CD4-positive, CD25-positive, alpha-beta regulatory T cell (primary cell): ENCODE data around the gene MRPS35. TPM values are rescaled to one million over a fixed set of nuclear protein-coding genes. Genes with fewer than 3 reads are reported as not detected.

Experiments used
- ATAC-seq, 2 donors: fragments of 150-1000 bp; cut with Tn5 transposase; one replicate each; pipeline ENCODE4 v1.10.0; 2021; ENCODE audit warnings: low read depth in 2 of 2, moderate number of reproducible peaks in 2 of 2, moderate library complexity in 1 of 2
- DNase-seq, 3 donors: peaks; one replicate each; pipeline versions ENCODE4 v3.0.0 to v3.0.0-alpha.2; 2012 to 2022; ENCODE audit warnings: mixed read lengths in 1 of 3
- H3K27ac ChIP-seq: one replicate; pipeline ENCODE4 v1.7.0; 2013; ENCODE audit warnings: mild to moderate bottlenecking, low read length; ENCODE audit not compliant: insufficient read depth, poor library complexity, severe bottlenecking
- H3K27me3 ChIP-seq: one replicate; pipeline ENCODE4 v1.7.0; 2013; ENCODE audit warnings: low read length; ENCODE audit not compliant: control insufficient read depth, insufficient read depth
- H3K36me3 ChIP-seq: one replicate; pipeline ENCODE4 v1.7.0; 2013; ENCODE audit warnings: mild to moderate bottlenecking, low read length, moderate library complexity; ENCODE audit not compliant: control insufficient read depth, insufficient read depth
- H3K4me1 ChIP-seq: 2 replicates; pipeline ENCODE4 v1.7.0; 2013; ENCODE audit warnings: mild to moderate bottlenecking, low read length; ENCODE audit not compliant: insufficient read depth, control insufficient read depth, poor library complexity, severe bottlenecking
- H3K4me3 ChIP-seq: one replicate; pipeline ENCODE4 v1.7.0; 2013; ENCODE audit warnings: low read depth, mild to moderate bottlenecking, low read length, moderate library complexity
- H3K9me3 ChIP-seq, 2 experiments: 1 replicate in 1 of 2; 2 replicates in 1 of 2; pipeline ENCODE4 v1.7.0; 2013; ENCODE audit warnings: low read length in 2 of 2, mild to moderate bottlenecking in 1 of 2, moderate library complexity in 1 of 2; ENCODE audit not compliant: control insufficient read depth in 2 of 2
- H3K27ac Mint-ChIP-seq, 3 donors: one replicate each; pipeline ENCODE4 v1.8.0; 2020 to 2022; ENCODE audit warnings: mild to moderate bottlenecking in 3 of 3, mixed read lengths in 3 of 3, moderate library complexity in 2 of 3
- H3K27me3 Mint-ChIP-seq: one replicate; pipeline ENCODE4 v1.8.0; 2022; ENCODE audit warnings: mild to moderate bottlenecking, mixed read lengths
- H3K36me3 Mint-ChIP-seq: one replicate; pipeline ENCODE4 v1.8.0; 2020; ENCODE audit warnings: mixed read lengths
- H3K4me1 Mint-ChIP-seq, 4 donors: one replicate each; pipeline ENCODE4 v1.8.0; 2020 to 2022; ENCODE audit warnings: mixed read lengths in 4 of 4, mild to moderate bottlenecking in 1 of 4
- H3K4me3 Mint-ChIP-seq, 4 donors: one replicate each; pipeline ENCODE4 v1.8.0; 2020 to 2022; ENCODE audit warnings: mild to moderate bottlenecking in 4 of 4, mixed read lengths in 4 of 4, moderate library complexity in 3 of 4
- H3K9me3 Mint-ChIP-seq, 7 donors: one replicate each; pipeline ENCODE4 v1.8.0; 2020 to 2022; ENCODE audit warnings: mixed read lengths in 7 of 7, mild to moderate bottlenecking in 3 of 7, moderate library complexity in 2 of 7
- polyA plus RNA-seq, 4 donors: library from polyadenylated mRNA; unstranded; fragments of 300-500 nt; fragmentation: Illumina TruSeq; gene quantifications; one replicate each; pipeline ENCODE4 v1.2.3, GENCODE V29; 2021
- total RNA-seq: library from RNA; stranded (reverse); gene quantifications from one replicate; pipeline ENCODE4 v1.2.3, GENCODE V29; 2022

The MRPS35 gene
- total RNA-seq (17.8 TPM), polyA plus RNA-seq (10 to 100 TPM; 67.1 to 74.2 (median 67.2) TPM)

DNA sequence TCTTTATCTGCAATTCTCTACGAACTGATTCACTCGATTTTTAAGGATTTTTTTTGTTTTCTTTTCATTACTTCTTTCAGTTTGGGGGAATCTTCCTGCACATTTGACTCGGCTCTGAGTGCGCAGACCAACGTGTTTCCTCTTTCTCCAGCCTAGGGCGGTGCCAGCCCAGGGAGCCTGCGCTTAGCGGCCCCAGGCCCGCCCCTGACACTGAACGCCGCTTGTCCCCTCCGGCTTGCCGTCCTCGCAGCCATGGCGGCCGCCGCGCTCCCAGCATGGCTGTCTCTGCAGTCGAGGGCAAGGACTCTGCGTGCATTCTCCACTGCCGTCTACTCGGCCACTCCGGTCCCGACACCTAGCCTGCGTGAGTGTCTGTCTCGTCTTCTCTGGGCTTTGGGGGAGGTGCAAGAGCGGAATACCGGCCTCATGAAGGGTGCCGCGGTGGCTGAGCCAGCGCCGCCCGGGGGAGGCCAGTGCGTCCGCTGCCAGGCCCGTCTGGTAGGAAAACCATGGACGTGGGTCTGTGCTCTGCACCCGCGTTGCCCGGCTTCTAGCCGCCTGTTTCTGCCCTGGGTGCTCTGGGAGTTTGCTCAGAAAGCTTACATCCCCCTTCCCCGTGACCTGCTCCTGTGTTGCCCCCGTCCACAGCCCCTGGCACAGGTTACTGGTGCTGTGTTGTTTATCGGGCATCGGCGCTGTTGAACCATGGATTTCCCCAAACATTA, at the start of gene MRPS35:
MRPS35 (plus strand) TSS at position 241 of the 725 bp plus-strand sequence; CDS start at position 253, 12 bp downstream.
- peaks cover 9 to 43% (median 31%) of the 10 kb centered on the region in 4 donors for H3K4me1 Mint-ChIP-seq
- H3K27me3 Mint-ChIP-seq, result peaks cover 6% of the 10 kb centered on the region
- H3K36me3 Mint-ChIP-seq, result no peaks in the 10 kb centered on the region
- peak within 1 kb of the TSS; percentile 95 to 97 (median 96) for H3K27ac Mint-ChIP-seq
- Histone ChIP-seq H3K27ac (peak within 1 kb of the TSS; percentile 70), H3K27me3 (peaks cover 3% of the 10 kb centered on the region), H3K36me3 (peaks cover 7% of the 10 kb centered on the region), H3K4me1 (peaks cover 27% of the 10 kb centered on the region), H3K4me3 (peak within 1 kb of the TSS; percentile 93), H3K9me3 (no peaks in the 10 kb centered on the region)
- peak; percentile 81 to 95 (median 91) for DNase-seq
- peak; percentile 98 for ATAC-seq
- no peaks in the 10 kb centered on the region for H3K9me3 Mint-ChIP-seq
- H3K4me3 Mint-ChIP-seq, result peak within 1 kb of the TSS; percentile 90 to 97 (median 96)

DNA sequence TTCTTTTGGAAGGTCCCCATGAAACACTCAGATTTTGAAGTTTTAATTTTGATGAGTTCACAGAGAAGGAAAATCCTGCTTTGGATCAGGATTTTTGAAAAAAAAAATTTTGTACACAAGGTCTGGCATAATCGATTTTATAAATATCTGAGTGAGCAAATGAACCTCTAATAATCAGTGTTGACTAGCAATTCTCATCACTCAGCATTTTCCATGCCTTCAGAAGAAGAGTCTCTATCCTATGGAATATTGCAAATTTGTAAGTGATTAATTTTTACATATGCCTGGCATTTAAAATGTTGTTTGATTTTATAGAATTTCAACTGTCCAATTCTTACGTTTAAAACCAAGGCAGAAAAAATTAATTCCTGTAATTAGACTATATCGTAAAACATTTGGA, 44.9 kb upstream of the MRPS35 start:
- no peaks in the 10 kb centered on the region for H3K4me1 Mint-ChIP-seq
- H3K36me3 Mint-ChIP-seq, result peaks cover 20% of the 10 kb centered on the region
- no peak for DNase-seq
- H3K27ac Mint-ChIP-seq, result no peak overlapping the region
- Histone ChIP-seq H3K27ac (no peak overlapping the region), H3K36me3 (no peaks in the 10 kb centered on the region), H3K4me1 (no peaks in the 10 kb centered on the region), H3K4me3 (no peak overlapping the region), H3K27me3 (peaks cover 2% of the 10 kb centered on the region), H3K9me3 (no peaks in the 10 kb centered on the region)
- peaks cover 0 to 3% (median 0%) of the 10 kb centered on the region in 7 donors for H3K9me3 Mint-ChIP-seq
- H3K27me3 Mint-ChIP-seq, result no peaks in the 10 kb centered on the region
- no peak overlapping the region for H3K4me3 Mint-ChIP-seq
- ATAC-seq, result no peak

DNA sequence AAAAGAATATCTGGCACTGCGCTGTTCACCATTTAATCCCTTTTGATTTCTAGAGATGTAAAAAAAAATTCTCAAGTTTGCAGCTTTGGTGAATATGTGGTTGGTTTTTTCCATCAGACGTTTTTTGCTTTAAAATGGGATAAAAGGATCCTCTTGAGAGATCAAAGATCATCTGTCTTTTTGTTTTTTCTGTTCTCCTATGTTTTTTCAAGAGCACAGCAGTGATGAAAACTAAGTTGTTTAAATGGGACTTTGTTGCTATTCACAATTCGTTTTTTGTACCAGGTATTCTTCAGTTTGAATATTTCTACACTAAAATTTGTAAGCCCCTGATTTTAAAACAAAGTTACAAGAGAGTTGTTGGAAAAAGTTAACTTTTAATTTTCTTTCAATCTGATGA, 44.1 kb upstream of the MRPS35 start:
- Mint-ChIP-seq H3K27me3 (no peaks in the 10 kb centered on the region), H3K4me1 (no peaks in the 10 kb centered on the region), H3K9me3 (peaks cover 0 to 3% (median 0%) of the 10 kb centered on the region in 7 donors), H3K27ac (no peak overlapping the region), H3K36me3 (peaks cover 16% of the 10 kb centered on the region), H3K4me3 (no peak overlapping the region)
- ATAC-seq, result no peak
- Histone ChIP-seq H3K27me3 (peaks cover 2% of the 10 kb centered on the region), H3K4me3 (no peak overlapping the region), H3K36me3 (no peaks in the 10 kb centered on the region), H3K27ac (no peak overlapping the region), H3K4me1 (no peaks in the 10 kb centered on the region), H3K9me3 (no peaks in the 10 kb centered on the region)
- no peak for DNase-seq

DNA sequence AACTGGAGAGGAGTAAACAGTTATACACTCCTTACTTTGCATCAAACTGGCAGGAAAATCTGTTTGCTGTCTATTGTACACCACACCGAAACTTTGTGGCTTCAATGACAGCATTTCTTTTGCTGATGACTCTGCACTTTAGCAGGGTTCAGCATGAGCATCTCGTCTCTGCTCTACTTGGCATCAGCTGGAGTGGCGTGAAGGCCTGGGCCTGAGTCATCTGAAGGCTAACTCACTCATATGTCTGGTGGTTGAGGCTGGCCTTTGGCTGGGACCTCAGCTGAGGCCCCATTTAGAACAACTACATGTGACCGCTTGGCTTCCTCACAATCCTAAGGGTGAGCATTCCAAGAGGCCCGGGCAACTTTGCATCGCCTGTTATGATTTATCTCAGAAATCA, 43.1 kb upstream of the MRPS35 start:
- Mint-ChIP-seq H3K9me3 (peaks cover 0 to 3% (median 0%) of the 10 kb centered on the region in 7 donors), H3K4me1 (no peaks in the 10 kb centered on the region), H3K27ac (no peak overlapping the region), H3K4me3 (no peak overlapping the region), H3K27me3 (no peaks in the 10 kb centered on the region), H3K36me3 (peaks cover 10% of the 10 kb centered on the region)
- Histone ChIP-seq H3K27me3 (peaks cover 2% of the 10 kb centered on the region), H3K4me1 (no peaks in the 10 kb centered on the region), H3K27ac (no peak overlapping the region), H3K4me3 (no peak overlapping the region), H3K9me3 (no peaks in the 10 kb centered on the region), H3K36me3 (no peaks in the 10 kb centered on the region)
- DNase-seq (peak in 1 of 3 donors; percentile 8), ATAC-seq (no peak)

DNA sequence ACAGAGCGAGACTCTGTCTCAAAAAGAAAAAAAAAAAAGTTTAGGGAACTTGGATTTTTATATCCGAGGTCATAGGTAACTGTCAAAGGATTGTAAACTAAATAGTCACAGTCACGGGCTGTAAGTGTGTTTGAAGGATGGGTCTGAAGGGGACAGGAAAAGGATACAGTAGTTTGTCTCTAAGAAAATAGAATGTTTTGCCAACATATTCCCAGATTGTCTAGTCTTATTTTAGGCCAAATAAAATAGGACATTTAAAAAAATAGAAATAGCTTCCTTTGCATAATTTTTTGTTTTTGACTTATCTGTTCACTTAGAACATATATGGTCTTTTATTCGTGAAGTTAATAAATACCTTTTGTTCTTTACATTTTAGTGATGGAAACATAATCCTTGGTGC, 38.6 kb upstream of the MRPS35 start:
- no peak overlapping the region for H3K27ac Mint-ChIP-seq
- Histone ChIP-seq H3K4me1 (no peaks in the 10 kb centered on the region), H3K27me3 (no peaks in the 10 kb centered on the region), H3K27ac (no peak overlapping the region), H3K4me3 (no peak overlapping the region), H3K9me3 (no peaks in the 10 kb centered on the region), H3K36me3 (no peaks in the 10 kb centered on the region)
- H3K4me3 Mint-ChIP-seq, result no peak overlapping the region
- no peaks in the 10 kb centered on the region for H3K4me1 Mint-ChIP-seq
- no peaks in the 10 kb centered on the region for H3K9me3 Mint-ChIP-seq
- peaks cover 5% of the 10 kb centered on the region for H3K36me3 Mint-ChIP-seq
- H3K27me3 Mint-ChIP-seq, result no peaks in the 10 kb centered on the region
- ATAC-seq (no peak), DNase-seq (no peak)

DNA sequence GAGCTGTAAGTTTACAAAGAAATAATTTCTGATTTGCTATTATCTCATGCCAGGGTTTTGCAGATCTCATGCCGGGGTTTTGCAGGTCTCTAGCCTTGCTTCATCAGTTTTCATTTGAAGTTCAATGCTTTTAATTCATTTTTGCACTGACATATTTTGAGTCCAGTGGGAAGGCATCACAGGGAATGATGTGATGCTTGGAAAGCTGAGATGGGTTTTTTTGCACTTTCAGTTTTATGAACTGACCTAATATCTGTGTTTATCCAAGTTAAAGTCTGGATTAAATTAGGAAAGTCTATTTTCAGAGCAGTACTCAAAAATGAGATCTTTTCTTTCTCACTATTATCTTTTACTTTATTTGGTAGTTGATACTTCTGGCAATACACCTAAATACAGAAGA, 38.0 kb upstream of the MRPS35 start:
- H3K36me3 ChIP-seq, result no peaks in the 10 kb centered on the region
- no peak overlapping the region for H3K27ac ChIP-seq
- H3K4me1 Mint-ChIP-seq, result no peaks in the 10 kb centered on the region
- no peak overlapping the region for H3K4me3 Mint-ChIP-seq
- H3K9me3 Mint-ChIP-seq, result no peaks in the 10 kb centered on the region
- peaks cover 6% of the 10 kb centered on the region for H3K36me3 Mint-ChIP-seq
- no peaks in the 10 kb centered on the region for H3K27me3 Mint-ChIP-seq
- DNase-seq (no peak), ATAC-seq (no peak)
- no peak overlapping the region for H3K27ac Mint-ChIP-seq
- H3K27me3 ChIP-seq, result no peaks in the 10 kb centered on the region
- H3K4me1 ChIP-seq, result no peaks in the 10 kb centered on the region
- no peak overlapping the region for H3K4me3 ChIP-seq
- H3K9me3 ChIP-seq, result no peaks in the 10 kb centered on the region

DNA sequence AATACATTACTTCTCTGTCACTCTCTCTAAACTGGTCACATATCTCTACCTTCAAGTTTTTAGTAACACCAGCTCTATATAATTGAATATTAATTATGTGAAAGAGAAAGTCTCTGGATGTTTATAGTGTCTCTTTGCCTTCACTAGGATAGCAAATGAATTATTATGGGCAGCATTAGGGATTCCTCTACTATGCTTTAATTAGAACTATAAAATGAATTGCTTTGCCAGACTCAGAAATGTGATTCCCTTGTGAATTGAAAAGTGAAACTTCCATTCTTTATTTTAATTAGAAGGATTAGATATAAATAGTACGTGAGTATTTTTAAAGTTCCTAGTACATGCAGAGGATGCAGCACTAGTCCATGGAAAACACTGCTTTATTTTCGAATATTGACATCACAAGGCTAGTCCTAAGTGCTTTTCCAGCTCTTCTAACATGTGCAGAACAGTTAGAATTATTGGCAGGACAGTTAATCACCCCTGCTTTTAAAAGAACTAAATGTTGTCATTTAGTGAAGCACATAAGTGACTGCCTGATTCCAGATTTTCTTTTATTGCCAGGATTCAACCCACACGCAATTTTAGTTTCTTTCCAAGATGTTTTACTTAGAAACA, 37.4 kb upstream of the MRPS35 start:
- no peaks in the 10 kb centered on the region for H3K9me3 ChIP-seq
- Mint-ChIP-seq H3K36me3 (peaks cover 6% of the 10 kb centered on the region), H3K27ac (no peak overlapping the region), H3K4me3 (no peak overlapping the region), H3K9me3 (no peaks in the 10 kb centered on the region), H3K4me1 (no peaks in the 10 kb centered on the region), H3K27me3 (no peaks in the 10 kb centered on the region)
- H3K27me3 ChIP-seq, result no peaks in the 10 kb centered on the region
- H3K27ac ChIP-seq, result no peak overlapping the region
- no peaks in the 10 kb centered on the region for H3K36me3 ChIP-seq
- no peaks in the 10 kb centered on the region for H3K4me1 ChIP-seq
- DNase-seq (no peak), ATAC-seq (no peak)
- no peak overlapping the region for H3K4me3 ChIP-seq

DNA sequence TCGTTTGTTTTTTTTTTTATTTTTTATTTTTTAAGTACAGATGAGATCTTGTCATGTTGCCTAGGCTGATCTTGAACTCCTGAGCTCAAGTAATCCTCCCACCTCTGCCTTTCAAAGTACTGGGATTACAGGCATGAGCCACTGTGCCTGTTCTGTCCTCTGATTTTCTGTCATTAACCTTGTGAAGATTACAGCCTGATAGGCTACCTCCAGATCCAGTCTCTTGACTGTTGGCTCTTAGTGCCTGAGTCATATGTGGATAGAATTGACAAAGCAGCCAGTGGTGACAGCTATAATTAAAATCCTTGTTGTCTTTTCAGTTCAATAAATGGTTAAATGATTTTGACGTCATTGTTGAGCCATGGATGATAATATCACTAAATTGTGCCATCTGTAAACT, 35.6 kb upstream of the MRPS35 start:
- H3K36me3 ChIP-seq, result no peaks in the 10 kb centered on the region
- no peaks in the 10 kb centered on the region for H3K27me3 ChIP-seq
- Mint-ChIP-seq H3K4me3 (no peak overlapping the region), H3K27me3 (no peaks in the 10 kb centered on the region), H3K9me3 (no peaks in the 10 kb centered on the region), H3K27ac (peak overlapping the region in 1 of 3 donors; percentile 16), H3K36me3 (peaks cover 6% of the 10 kb centered on the region), H3K4me1 (no peaks in the 10 kb centered on the region)
- ATAC-seq, result no peak
- H3K27ac ChIP-seq, result no peak overlapping the region
- no peaks in the 10 kb centered on the region for H3K4me1 ChIP-seq
- H3K9me3 ChIP-seq, result no peaks in the 10 kb centered on the region
- no peak overlapping the region for H3K4me3 ChIP-seq
- no peak for DNase-seq
